GM12878 (cell line): ENCODE results near the gene MCF2L2. TPM values are rescaled to one million over a fixed set of nuclear protein-coding genes. Genes with fewer than 3 reads are reported as not detected.

ENCODE experiments used
- BRCA1 ChIP-seq: IDR thresholded peaks from 2 replicates; pipeline ENCODE4 v1.6.1; 2011; ENCODE audit warnings: low read depth, low read length, improper control_type of control experiment
- CHD2 ChIP-seq: IDR thresholded peaks from 2 replicates; pipeline ENCODE4 v1.6.1; 2011; ENCODE audit warnings: low read depth, low read length, improper control_type of control experiment, borderline replicate concordance
- ETV6 ChIP-seq, 2 experiments: fragments of 450-650 bp in 1 of 2; IDR thresholded peaks in 1 of 2; conservative IDR thresholded peaks in 1 of 2; 2 replicates each; pipeline ENCODE4 v1.6.1; 2014; ENCODE audit warnings: antibody characterized with exemption in 1 of 2, borderline replicate concordance in 1 of 2, low read depth in 1 of 2, mild to moderate bottlenecking in 1 of 2, moderate library complexity in 1 of 2
- FOS ChIP-seq: IDR thresholded peaks from 3 replicates; pipeline ENCODE4 v1.6.1; 2011; ENCODE audit warnings: borderline replicate concordance; ENCODE audit not compliant: insufficient read length; ENCODE audit errors: extremely low read depth
- MTA3 ChIP-seq: IDR thresholded peaks from 2 replicates; pipeline ENCODE4 v1.6.1; 2012; ENCODE audit warnings: low read length, inconsistent platforms, borderline replicate concordance
- NR2C2 ChIP-seq: IDR thresholded peaks from 2 replicates; pipeline ENCODE4 v1.6.1; 2011; ENCODE audit warnings: borderline replicate concordance, low read depth; ENCODE audit not compliant: control insufficient read depth, insufficient read length
- SIX5 ChIP-seq: IDR thresholded peaks from 2 replicates; pipeline ENCODE4 v1.6.1; 2011; ENCODE audit warnings: mild to moderate bottlenecking, low read depth, low read length, moderate library complexity; ENCODE audit not compliant: severe bottlenecking
- TCF12 ChIP-seq: IDR thresholded peaks from 2 replicates; pipeline ENCODE4 v1.6.1; 2011; ENCODE audit warnings: low read depth, mild to moderate bottlenecking, low read length
- polyA plus RNA-seq, 11 experiments: library from polyadenylated mRNA; depleted of rRNA in 4 of 11; unstranded in 6 of 11; stranded (reverse) in 5 of 11; fragments of >200 nt; fragmentation: Nextera tagmentation in 4 of 11; fragmentation: Illumina TruSeq in 1 of 11; extraction: Ambion mirVana in 4 of 11; extraction: Trizol in 1 of 11; gene quantifications; 1 replicate in 1 of 11; 2 replicates in 10 of 11; pipeline versions ENCODE4 v1.2.1 to v1.2.3, GENCODE V29; 2011 to 2016; ENCODE audit warnings: inconsistent platforms in 2 of 11, missing spikeins in 2 of 11, low read depth in 1 of 11
- total RNA-seq, 4 experiments: library from RNA; depleted of rRNA in 3 of 4; stranded (reverse); fragments of >200 nt in 3 of 4; fragmentation: Illumina TruSeq in 1 of 4; extraction: Trizol in 1 of 4; gene quantifications; 2 replicates each; pipeline versions ENCODE4 v1.2.1 to v1.2.3, GENCODE V29; 2013 to 2021
- TF ChIP-seq, protein P1 (sequence below): fragments of 450-650 bp; IDR thresholded peaks from 2 replicates; pipeline ENCODE4 v1.6.1; 2017; ENCODE audit warnings: mild to moderate bottlenecking
- TF ChIP-seq, protein P2 (sequence below): IDR thresholded peaks from 2 replicates; pipeline ENCODE4 v1.6.1; 2011; ENCODE audit warnings: low read depth, low read length, improper control_type of control experiment, borderline replicate concordance

Gene MCF2L2
- total and polyA plus RNA-seq, 10 of the 15 experiments (the other 5 are each of a cell fraction or from before 2014, with no cell fraction given): 0.37 to 2.8 (median 1.4) TPM

GRCh38 chr3:183369117-183369516 is 59.3 kb downstream of the MCF2L2 start (continued):
- TF ChIP-seq, protein P1, sequence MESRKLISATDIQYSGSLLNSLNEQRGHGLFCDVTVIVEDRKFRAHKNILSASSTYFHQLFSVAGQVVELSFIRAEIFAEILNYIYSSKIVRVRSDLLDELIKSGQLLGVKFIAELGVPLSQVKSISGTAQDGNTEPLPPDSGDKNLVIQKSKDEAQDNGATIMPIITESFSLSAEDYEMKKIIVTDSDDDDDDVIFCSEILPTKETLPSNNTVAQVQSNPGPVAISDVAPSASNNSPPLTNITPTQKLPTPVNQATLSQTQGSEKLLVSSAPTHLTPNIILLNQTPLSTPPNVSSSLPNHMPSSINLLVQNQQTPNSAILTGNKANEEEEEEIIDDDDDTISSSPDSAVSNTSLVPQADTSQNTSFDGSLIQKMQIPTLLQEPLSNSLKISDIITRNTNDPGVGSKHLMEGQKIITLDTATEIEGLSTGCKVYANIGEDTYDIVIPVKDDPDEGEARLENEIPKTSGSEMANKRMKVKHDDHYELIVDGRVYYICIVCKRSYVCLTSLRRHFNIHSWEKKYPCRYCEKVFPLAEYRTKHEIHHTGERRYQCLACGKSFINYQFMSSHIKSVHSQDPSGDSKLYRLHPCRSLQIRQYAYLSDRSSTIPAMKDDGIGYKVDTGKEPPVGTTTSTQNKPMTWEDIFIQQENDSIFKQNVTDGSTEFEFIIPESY: no peak
- TF ChIP-seq SIX5 (no peak), BRCA1 (no peak), ETV6 (conservative IDR thresholded peaks at IDR 0.05 in 1 of 2, IDR thresholded peaks at IDR 0.05 in 1 of 2; ENCODE audit: borderline replicate concordance in 1 of 2, low read depth in 1 of 2) (no peak), CHD2 (no peak), FOS (no peak), TCF12 (no peak), NR2C2 (no peak), MTA3 (no peak)
- TF ChIP-seq, protein P2, sequence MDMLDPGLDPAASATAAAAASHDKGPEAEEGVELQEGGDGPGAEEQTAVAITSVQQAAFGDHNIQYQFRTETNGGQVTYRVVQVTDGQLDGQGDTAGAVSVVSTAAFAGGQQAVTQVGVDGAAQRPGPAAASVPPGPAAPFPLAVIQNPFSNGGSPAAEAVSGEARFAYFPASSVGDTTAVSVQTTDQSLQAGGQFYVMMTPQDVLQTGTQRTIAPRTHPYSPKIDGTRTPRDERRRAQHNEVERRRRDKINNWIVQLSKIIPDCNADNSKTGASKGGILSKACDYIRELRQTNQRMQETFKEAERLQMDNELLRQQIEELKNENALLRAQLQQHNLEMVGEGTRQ: no peak
